Liver (tissue), 9 donors: Measurements from ENCODE around the gene CRNN. TPM values are rescaled to one million over a fixed set of nuclear protein-coding genes. Genes with fewer than 3 reads are reported as not detected.

Experiments
- DNase-seq: peaks from one replicate; pipeline ENCODE4 v3.0.0-alpha.2; 2017; ENCODE audit warnings: low spot score
- H3K27ac ChIP-seq, 2 donors: one replicate each; pipeline ENCODE4 v1.7.0; 2013; ENCODE audit warnings: inconsistent platforms in 2 of 2, low read length in 2 of 2, control low read depth in 1 of 2, low read depth in 1 of 2, mild to moderate bottlenecking in 1 of 2
- H3K27me3 ChIP-seq, 4 donors: one replicate each; pipeline versions ENCODE4 v1.6.1 to v1.7.0; 2013; ENCODE audit warnings: low read length in 3 of 4, inconsistent platforms in 1 of 4, mild to moderate bottlenecking in 1 of 4, moderate library complexity in 1 of 4; ENCODE audit not compliant: control insufficient read depth in 4 of 4, insufficient read depth in 4 of 4
- H3K36me3 ChIP-seq, 4 donors: one replicate each; pipeline versions ENCODE4 v1.6.1 to v1.7.0; 2013; ENCODE audit warnings: low read length in 3 of 4, mild to moderate bottlenecking in 3 of 4, low read depth in 1 of 4, moderate library complexity in 1 of 4; ENCODE audit not compliant: control insufficient read depth in 4 of 4, insufficient read depth in 3 of 4
- H3K4me1 ChIP-seq, 4 donors: one replicate each; pipeline versions ENCODE4 v1.6.1 to v1.7.0; 2013; ENCODE audit warnings: low read length in 3 of 4, mild to moderate bottlenecking in 3 of 4, moderate library complexity in 1 of 4; ENCODE audit not compliant: control insufficient read depth in 4 of 4, insufficient read depth in 4 of 4
- H3K4me3 ChIP-seq, 3 donors: one replicate each; pipeline versions ENCODE4 v1.6.1 to v1.7.0; 2013; ENCODE audit warnings: low read length in 3 of 3, control low read depth in 1 of 3, low read depth in 1 of 3, mild to moderate bottlenecking in 1 of 3
- H3K9ac ChIP-seq, 2 donors: one replicate each; pipeline ENCODE4 v1.7.0; 2013; ENCODE audit warnings: low read length in 2 of 2, mild to moderate bottlenecking in 2 of 2, moderate library complexity in 2 of 2, control low read depth in 1 of 2, low read depth in 1 of 2
- H3K9me3 ChIP-seq, 4 donors: one replicate each; pipeline versions ENCODE4 v1.6.1 to v1.7.0; 2013; ENCODE audit warnings: low read length in 3 of 4; ENCODE audit not compliant: control insufficient read depth in 4 of 4
- FOXA1 ChIP-seq: IDR thresholded peaks from 2 replicates; pipeline ENCODE4 v1.6.1; 2016; ENCODE audit warnings: antibody characterized with exemption
- GABPA ChIP-seq, 2 donors: IDR thresholded peaks in 1 of 2; conservative IDR thresholded peaks in 1 of 2; 2 replicates each; pipeline ENCODE4 v1.6.1; 2016; ENCODE audit warnings: antibody characterized with exemption in 2 of 2, mild to moderate bottlenecking in 1 of 2, moderate library complexity in 1 of 2
- HNF4A ChIP-seq, 2 donors: conservative IDR thresholded peaks; 2 replicates each; pipeline ENCODE4 v1.6.1; 2016; ENCODE audit warnings: antibody characterized with exemption in 2 of 2, mild to moderate bottlenecking in 2 of 2
- JUND ChIP-seq, 2 donors: IDR thresholded peaks; 2 replicates each; pipeline ENCODE4 v1.6.1; 2016; ENCODE audit warnings: antibody characterized with exemption in 2 of 2
- NR2F2 ChIP-seq: IDR thresholded peaks from 2 replicates; pipeline ENCODE4 v1.6.1; 2016; ENCODE audit warnings: antibody characterized with exemption
- RAD21 ChIP-seq, 2 donors: IDR thresholded peaks; 2 replicates each; pipeline ENCODE4 v1.6.1; 2016; ENCODE audit warnings: antibody characterized with exemption in 2 of 2, mild to moderate bottlenecking in 2 of 2
- SP1 ChIP-seq: IDR thresholded peaks from 2 replicates; pipeline ENCODE4 v1.6.1; 2018; ENCODE audit warnings: antibody characterized with exemption, mild to moderate bottlenecking
- WGBS: extraction: QIAGEN DNeasy Blood & Tissue Kit; methylation state at CpG from one replicate; pipeline ENCODE4 v1.1.7; 2013; 5-methylcytosine and 5-hydroxymethylcytosine counted together
- polyA plus RNA-seq, 2 donors: library from polyadenylated mRNA; stranded (reverse) in 1 of 2; unstranded in 1 of 2; fragments of 200-250 nt in 1 of 2; fragments of >200 nt in 1 of 2; fragmentation: Nextera tagmentation in 1 of 2; extraction: Ambion mirVana in 1 of 2; gene quantifications; one replicate each; pipeline versions ENCODE4 v1.2.1 to v1.2.3, GENCODE V29; 2013 to 2015
- total RNA-seq, 2 donors: library from RNA; depleted of rRNA; stranded (reverse); fragments of >200 nt; gene quantifications; one replicate each; pipeline ENCODE4 v1.2.3, GENCODE V29; 2014
- TF ChIP-seq, protein P1 (sequence below): IDR thresholded peaks from 2 replicates; pipeline ENCODE4 v1.6.1; 2016; ENCODE audit warnings: antibody characterized with exemption
- TF ChIP-seq, protein P2 (sequence below): IDR thresholded peaks from 2 replicates; pipeline ENCODE4 v1.6.1; 2016; ENCODE audit warnings: antibody characterized with exemption, mild to moderate bottlenecking
- TF ChIP-seq, protein P3 (sequence below): IDR thresholded peaks from 2 replicates; pipeline ENCODE4 v1.6.1; 2016; ENCODE audit warnings: antibody characterized with exemption
- TF ChIP-seq, protein P4 (sequence below): IDR thresholded peaks from 2 replicates; pipeline ENCODE4 v1.6.1; 2016; ENCODE audit warnings: antibody characterized with exemption
- TF ChIP-seq, protein P5 (sequence below): fragments of 150-350 bp; IDR thresholded peaks from 2 replicates; pipeline ENCODE4 v1.5.1; 2017; ENCODE audit warnings: improper control_type of control experiment, low read depth, low read length; ENCODE audit not compliant: missing input control
- donor health status: healthy.
- donor health status: healthy.
- donor health status: healthy.
- donor health status: healthy.
- donor health status: healthy.

Gene CRNN
- total and polyA plus RNA-seq, 4 donors: 0.05 to 0.22 TPM; not detected in 2

DNA sequence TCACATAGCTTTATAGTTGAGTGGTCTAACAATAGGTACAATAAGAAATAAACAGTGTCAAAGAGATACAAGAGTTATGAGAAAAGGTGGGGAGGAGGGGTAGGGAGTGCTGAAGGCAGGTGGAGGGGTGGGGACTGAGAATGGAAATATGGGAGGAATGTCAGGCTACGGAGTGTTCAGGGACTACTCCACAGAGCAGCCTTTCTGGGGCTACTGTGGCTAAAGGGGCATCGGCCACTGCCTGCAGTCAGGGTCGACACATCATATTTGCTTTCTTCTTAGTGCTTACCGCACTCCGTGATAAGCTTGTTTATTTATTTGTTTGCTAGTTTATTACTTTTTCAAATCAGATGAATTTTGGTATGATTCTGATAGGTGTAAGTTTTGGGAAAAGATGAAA is 34.4 kb upstream of the CRNN start:
- Histone ChIP-seq H3K9me3 (no peaks in the 10 kb centered on the region), H3K27me3 (no peaks in the 10 kb centered on the region), H3K36me3 (no peaks in the 10 kb centered on the region), H3K4me1 (no peaks in the 10 kb centered on the region), H3K4me3 (no peak overlapping the region), H3K27ac (no peak overlapping the region), H3K9ac (no peak overlapping the region)
- 65% methylated on average over 5 of the region's 5 CpGs for WGBS
- no peak for DNase-seq
- TF ChIP-seq, protein P1, sequence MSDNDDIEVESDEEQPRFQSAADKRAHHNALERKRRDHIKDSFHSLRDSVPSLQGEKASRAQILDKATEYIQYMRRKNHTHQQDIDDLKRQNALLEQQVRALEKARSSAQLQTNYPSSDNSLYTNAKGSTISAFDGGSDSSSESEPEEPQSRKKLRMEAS: no peak
- TF ChIP-seq RAD21 (IDR thresholded peaks at IDR 0.05): no peak

DNA sequence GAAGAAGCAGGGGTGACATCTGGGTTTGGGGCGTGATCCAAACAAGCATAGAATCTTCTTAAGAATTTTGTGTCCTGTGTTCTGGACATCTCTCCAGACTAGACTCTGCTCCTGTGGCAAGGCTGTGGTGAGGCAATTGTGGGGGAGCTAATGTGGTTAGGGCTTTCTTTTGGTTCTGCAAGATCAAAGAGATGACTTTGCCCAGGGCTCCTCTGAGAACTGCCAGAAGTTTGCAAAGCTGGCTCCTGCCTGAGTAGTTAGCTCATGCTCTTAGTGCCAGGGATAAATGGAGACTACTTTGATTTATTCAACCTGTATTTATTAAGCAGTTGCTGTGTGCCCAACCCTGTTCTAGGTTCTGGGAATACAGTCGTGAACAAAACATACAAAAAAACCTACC is 34.0 kb upstream of the CRNN start:
- Histone ChIP-seq H3K9me3 (no peaks in the 10 kb centered on the region), H3K27me3 (no peaks in the 10 kb centered on the region), H3K4me3 (no peak overlapping the region), H3K4me1 (no peaks in the 10 kb centered on the region), H3K9ac (no peak overlapping the region), H3K36me3 (no peaks in the 10 kb centered on the region), H3K27ac (no peak overlapping the region)
- DNase-seq: no peak
- TF ChIP-seq JUND (IDR thresholded peaks at IDR 0.05) (no peak), HNF4A (conservative IDR thresholded peaks at IDR 0.05) (no peak), NR2F2 (no peak), RAD21 (IDR thresholded peaks at IDR 0.05) (no peak)
- TF ChIP-seq, protein P2, sequence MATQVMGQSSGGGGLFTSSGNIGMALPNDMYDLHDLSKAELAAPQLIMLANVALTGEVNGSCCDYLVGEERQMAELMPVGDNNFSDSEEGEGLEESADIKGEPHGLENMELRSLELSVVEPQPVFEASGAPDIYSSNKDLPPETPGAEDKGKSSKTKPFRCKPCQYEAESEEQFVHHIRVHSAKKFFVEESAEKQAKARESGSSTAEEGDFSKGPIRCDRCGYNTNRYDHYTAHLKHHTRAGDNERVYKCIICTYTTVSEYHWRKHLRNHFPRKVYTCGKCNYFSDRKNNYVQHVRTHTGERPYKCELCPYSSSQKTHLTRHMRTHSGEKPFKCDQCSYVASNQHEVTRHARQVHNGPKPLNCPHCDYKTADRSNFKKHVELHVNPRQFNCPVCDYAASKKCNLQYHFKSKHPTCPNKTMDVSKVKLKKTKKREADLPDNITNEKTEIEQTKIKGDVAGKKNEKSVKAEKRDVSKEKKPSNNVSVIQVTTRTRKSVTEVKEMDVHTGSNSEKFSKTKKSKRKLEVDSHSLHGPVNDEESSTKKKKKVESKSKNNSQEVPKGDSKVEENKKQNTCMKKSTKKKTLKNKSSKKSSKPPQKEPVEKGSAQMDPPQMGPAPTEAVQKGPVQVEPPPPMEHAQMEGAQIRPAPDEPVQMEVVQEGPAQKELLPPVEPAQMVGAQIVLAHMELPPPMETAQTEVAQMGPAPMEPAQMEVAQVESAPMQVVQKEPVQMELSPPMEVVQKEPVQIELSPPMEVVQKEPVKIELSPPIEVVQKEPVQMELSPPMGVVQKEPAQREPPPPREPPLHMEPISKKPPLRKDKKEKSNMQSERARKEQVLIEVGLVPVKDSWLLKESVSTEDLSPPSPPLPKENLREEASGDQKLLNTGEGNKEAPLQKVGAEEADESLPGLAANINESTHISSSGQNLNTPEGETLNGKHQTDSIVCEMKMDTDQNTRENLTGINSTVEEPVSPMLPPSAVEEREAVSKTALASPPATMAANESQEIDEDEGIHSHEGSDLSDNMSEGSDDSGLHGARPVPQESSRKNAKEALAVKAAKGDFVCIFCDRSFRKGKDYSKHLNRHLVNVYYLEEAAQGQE: no peak
- TF ChIP-seq, protein P3, sequence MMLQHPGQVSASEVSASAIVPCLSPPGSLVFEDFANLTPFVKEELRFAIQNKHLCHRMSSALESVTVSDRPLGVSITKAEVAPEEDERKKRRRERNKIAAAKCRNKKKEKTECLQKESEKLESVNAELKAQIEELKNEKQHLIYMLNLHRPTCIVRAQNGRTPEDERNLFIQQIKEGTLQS: no peak
- 28% methylated on average over 2 of the region's 2 CpGs for WGBS

DNA sequence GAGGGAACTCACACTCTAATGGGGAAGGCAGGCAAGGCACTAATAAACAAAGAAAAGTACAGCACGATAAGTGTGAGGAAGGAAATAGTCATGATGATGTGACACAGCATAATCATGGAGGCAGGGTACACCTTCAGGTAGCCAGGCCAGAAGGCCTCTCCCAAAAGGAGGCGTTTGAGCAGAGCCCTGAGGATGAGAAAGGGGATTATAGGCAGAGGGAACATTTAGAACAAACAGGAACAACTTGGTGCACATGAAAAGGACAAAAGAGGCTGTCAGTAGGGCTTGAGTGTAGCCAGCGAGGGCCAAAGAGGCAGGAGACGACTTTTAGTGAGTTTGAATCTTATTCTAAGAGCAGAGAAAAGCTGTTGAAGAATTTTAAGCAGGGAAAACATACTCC is 33.4 kb upstream of the CRNN start:
- DNase-seq: no peak
- TF ChIP-seq, protein P4, sequence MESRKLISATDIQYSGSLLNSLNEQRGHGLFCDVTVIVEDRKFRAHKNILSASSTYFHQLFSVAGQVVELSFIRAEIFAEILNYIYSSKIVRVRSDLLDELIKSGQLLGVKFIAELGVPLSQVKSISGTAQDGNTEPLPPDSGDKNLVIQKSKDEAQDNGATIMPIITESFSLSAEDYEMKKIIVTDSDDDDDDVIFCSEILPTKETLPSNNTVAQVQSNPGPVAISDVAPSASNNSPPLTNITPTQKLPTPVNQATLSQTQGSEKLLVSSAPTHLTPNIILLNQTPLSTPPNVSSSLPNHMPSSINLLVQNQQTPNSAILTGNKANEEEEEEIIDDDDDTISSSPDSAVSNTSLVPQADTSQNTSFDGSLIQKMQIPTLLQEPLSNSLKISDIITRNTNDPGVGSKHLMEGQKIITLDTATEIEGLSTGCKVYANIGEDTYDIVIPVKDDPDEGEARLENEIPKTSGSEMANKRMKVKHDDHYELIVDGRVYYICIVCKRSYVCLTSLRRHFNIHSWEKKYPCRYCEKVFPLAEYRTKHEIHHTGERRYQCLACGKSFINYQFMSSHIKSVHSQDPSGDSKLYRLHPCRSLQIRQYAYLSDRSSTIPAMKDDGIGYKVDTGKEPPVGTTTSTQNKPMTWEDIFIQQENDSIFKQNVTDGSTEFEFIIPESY: no peak
- TF ChIP-seq SP1 (no peak), NR2F2 (no peak), GABPA (IDR thresholded peaks at IDR 0.05 in 1 of 2, conservative IDR thresholded peaks at IDR 0.05 in 1 of 2) (no peak), JUND (IDR thresholded peaks at IDR 0.05) (no peak), FOXA1 (no peak), RAD21 (IDR thresholded peaks at IDR 0.05) (no peak)
- TF ChIP-seq, protein P5, sequence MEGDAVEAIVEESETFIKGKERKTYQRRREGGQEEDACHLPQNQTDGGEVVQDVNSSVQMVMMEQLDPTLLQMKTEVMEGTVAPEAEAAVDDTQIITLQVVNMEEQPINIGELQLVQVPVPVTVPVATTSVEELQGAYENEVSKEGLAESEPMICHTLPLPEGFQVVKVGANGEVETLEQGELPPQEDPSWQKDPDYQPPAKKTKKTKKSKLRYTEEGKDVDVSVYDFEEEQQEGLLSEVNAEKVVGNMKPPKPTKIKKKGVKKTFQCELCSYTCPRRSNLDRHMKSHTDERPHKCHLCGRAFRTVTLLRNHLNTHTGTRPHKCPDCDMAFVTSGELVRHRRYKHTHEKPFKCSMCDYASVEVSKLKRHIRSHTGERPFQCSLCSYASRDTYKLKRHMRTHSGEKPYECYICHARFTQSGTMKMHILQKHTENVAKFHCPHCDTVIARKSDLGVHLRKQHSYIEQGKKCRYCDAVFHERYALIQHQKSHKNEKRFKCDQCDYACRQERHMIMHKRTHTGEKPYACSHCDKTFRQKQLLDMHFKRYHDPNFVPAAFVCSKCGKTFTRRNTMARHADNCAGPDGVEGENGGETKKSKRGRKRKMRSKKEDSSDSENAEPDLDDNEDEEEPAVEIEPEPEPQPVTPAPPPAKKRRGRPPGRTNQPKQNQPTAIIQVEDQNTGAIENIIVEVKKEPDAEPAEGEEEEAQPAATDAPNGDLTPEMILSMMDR: no peak
- Histone ChIP-seq H3K9me3 (no peaks in the 10 kb centered on the region), H3K4me1 (no peaks in the 10 kb centered on the region), H3K27ac (no peak overlapping the region), H3K36me3 (no peaks in the 10 kb centered on the region), H3K27me3 (no peaks in the 10 kb centered on the region), H3K4me3 (no peak overlapping the region), H3K9ac (no peak overlapping the region)
- WGBS: 65% methylated on average over 4 of the region's 4 CpGs
